Body of pancreas (tissue), 4 donors: Measurements from ENCODE around the gene ITGA8.

Source experiments
- POLR2A ChIP-seq, 3 donors: fragments of 450-650 bp; IDR thresholded peaks; one replicate each; pipeline ENCODE4 v1.6.1; 2016; ENCODE audit warnings: antibody characterized with exemption in 3 of 3, mild to moderate bottlenecking in 2 of 3
- TF ChIP-seq, protein P1 (sequence below), 7 experiments: fragments of 450-650 bp in 4 of 7; fragments of 200-600 bp in 3 of 7; sonication (generic) in 3 of 7; IDR thresholded peaks; one replicate each; pipeline ENCODE4 v1.5.1; 2016 to 2019; ENCODE audit warnings: antibody characterized with exemption in 7 of 7

DNA sequence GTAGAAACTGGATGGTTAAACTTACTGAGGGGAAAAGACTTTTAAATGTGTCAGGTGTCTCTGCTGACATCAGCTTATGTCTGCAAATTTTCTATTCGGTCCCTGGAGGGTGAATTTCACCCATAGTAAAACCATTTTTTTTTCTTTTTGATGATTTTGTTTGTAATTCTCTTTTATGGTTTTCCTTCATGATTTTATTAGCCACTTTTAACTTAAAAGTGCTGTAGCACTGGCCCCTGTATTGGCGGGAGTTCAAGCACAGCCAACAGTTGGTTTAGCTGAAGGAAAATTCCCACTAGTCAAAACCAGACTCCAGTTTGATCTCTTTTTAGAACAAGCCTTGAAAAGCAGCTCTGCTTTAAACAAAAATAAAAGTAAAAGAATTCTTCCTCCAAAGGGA, 5.0 kb upstream of the ITGA8 start:
- TF ChIP-seq POLR2A (IDR thresholded peaks at IDR 0.05): no peak
- TF ChIP-seq, protein P1, sequence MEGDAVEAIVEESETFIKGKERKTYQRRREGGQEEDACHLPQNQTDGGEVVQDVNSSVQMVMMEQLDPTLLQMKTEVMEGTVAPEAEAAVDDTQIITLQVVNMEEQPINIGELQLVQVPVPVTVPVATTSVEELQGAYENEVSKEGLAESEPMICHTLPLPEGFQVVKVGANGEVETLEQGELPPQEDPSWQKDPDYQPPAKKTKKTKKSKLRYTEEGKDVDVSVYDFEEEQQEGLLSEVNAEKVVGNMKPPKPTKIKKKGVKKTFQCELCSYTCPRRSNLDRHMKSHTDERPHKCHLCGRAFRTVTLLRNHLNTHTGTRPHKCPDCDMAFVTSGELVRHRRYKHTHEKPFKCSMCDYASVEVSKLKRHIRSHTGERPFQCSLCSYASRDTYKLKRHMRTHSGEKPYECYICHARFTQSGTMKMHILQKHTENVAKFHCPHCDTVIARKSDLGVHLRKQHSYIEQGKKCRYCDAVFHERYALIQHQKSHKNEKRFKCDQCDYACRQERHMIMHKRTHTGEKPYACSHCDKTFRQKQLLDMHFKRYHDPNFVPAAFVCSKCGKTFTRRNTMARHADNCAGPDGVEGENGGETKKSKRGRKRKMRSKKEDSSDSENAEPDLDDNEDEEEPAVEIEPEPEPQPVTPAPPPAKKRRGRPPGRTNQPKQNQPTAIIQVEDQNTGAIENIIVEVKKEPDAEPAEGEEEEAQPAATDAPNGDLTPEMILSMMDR (IDR thresholded peaks at IDR 0.05): no peak
